ENCODE data around the gene BRCA1. TPM values are rescaled to one million over a fixed set of nuclear protein-coding genes. Genes with fewer than 3 reads are reported as not detected.

BRCA1 gene
- total RNA-seq, 4 donors from 2014 or later = 4.5 to 7.6 (median 5.8) TPM

- TF ChIP-seq POLR2A (IDR thresholded peaks at IDR 0.05) = no peak
- no peak for TF ChIP-seq CTCF (IDR thresholded peaks at IDR 0.05)
- intact Hi-C loops (cut with DNase I; ENCODE audit: low total_unique reads) = no loop called here
These were observed 83.0 kb downstream of the BRCA1 start for GRCh38 chr17:43042025-43042628.

GRCh38 chr17:43040655-43041054, 84.5 kb downstream of the BRCA1 start:
- no peak overlapping the region for H3K4me3 ChIP-seq (ENCODE audit: low read depth, poor library complexity, severe bottlenecking)
- intact Hi-C loops (cut with DNase I; ENCODE audit: low total_unique reads) = no loop called here
- 81% methylated on average over 2 of the region's 2 CpGs for WGBS, 2 donors
- peak in 1 of 2 donors; percentile 25 for DNase-seq (ENCODE audit: low spot score in 2 of 2)
- no peak for TF ChIP-seq CTCF (IDR thresholded peaks at IDR 0.05)
- TF ChIP-seq POLR2A (IDR thresholded peaks at IDR 0.05) = no peak

More at GRCh38 chr17:43042025-43042628, 83.0 kb downstream of the BRCA1 start:
- H3K4me3 ChIP-seq (ENCODE audit: low read depth, poor library complexity, severe bottlenecking) = no peak overlapping the region
- 76 to 88% methylated on average over 5 of the region's 5 CpGs for WGBS, 2 donors
- no peak for DNase-seq (ENCODE audit: low spot score in 2 of 2)

GRCh38 chr17:43039646-43040045, 85.5 kb downstream of the BRCA1 start:
- 88 to 95% methylated on average over 2 of the region's 2 CpGs for WGBS, 2 donors
- no peak overlapping the region for H3K4me3 ChIP-seq (ENCODE audit: low read depth, poor library complexity, severe bottlenecking)
- peak in 1 of 2 donors; percentile 60 for DNase-seq (ENCODE audit: low spot score in 2 of 2)
- intact Hi-C loops (cut with DNase I; ENCODE audit: low total_unique reads) = no loop called here
- TF ChIP-seq POLR2A (IDR thresholded peaks at IDR 0.05) = no peak
- no peak for TF ChIP-seq CTCF (IDR thresholded peaks at IDR 0.05)

GRCh38 chr17:43034894-43035293, 90.3 kb downstream of the BRCA1 start:
- WGBS, 2 donors = 83 to 93% methylated on average over 3 of the region's 3 CpGs
- intact Hi-C loops (cut with DNase I; ENCODE audit: low total_unique reads) = no loop called here
- DNase-seq (ENCODE audit: low spot score in 2 of 2) = no peak
- H3K4me3 ChIP-seq (ENCODE audit: low read depth, poor library complexity, severe bottlenecking) = no peak overlapping the region
- TF ChIP-seq POLR2A (IDR thresholded peaks at IDR 0.05) (no peak), CTCF (IDR thresholded peaks at IDR 0.05) (no peak)

GRCh38 chr17:43033948-43034881, 90.9 kb downstream of the BRCA1 start:
- no peak for DNase-seq (ENCODE audit: low spot score in 2 of 2)
- WGBS, 2 donors = 50 to 53% methylated on average over 12 of the region's 12 CpGs
- TF ChIP-seq CTCF (IDR thresholded peaks at IDR 0.05) (no peak), POLR2A (IDR thresholded peaks at IDR 0.05) (no peak)
- intact Hi-C loops (cut with DNase I; ENCODE audit: low total_unique reads) = no loop called here
- H3K4me3 ChIP-seq (ENCODE audit: low read depth, poor library complexity, severe bottlenecking) = no peak overlapping the region

Measured in lower leg skin (tissue), 4 donors.